COLO668 (cell line): ENCODE results near the gene CCDC12.

ENCODE experiments used
- DNase-seq: peaks from one replicate; lab custom pipeline; 2025; ENCODE audit not compliant: unreplicated experiment; lab: John Stamatoyannopoulos, UW

CCDC12 gene

DNA sequence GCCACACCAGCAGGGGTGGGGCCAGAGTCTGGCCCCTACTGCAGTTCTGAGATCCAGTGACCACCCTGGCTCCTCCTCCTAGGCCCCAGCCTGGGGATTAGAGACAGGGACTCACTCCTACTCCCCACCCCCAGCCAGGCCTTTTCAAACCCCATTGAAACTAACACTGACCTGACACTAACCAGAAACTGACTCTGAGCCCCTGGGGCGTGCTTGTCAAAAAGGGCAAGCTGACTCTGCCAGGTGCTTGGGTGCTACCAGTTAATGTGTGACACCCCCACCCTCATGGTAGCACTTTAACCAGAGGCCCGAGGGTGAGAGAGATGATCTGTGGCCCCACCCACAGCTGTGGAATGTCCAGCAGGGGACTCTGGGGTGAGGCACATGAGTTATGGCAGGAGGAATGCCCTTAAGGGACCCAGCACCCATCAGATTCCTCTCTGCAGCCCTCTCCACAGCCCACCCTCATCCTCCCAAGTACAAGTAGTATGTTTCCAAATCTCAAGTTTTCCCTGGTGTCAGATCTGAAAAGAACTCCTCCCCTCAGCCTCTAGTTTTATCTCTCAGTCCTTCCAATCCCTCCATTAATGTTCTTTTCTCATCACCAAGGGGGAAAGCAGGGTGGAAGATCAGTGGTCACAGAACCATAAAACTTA, 97.6 kb downstream of the CCDC12 start:
- DNase-seq = peak; percentile 1

DNA sequence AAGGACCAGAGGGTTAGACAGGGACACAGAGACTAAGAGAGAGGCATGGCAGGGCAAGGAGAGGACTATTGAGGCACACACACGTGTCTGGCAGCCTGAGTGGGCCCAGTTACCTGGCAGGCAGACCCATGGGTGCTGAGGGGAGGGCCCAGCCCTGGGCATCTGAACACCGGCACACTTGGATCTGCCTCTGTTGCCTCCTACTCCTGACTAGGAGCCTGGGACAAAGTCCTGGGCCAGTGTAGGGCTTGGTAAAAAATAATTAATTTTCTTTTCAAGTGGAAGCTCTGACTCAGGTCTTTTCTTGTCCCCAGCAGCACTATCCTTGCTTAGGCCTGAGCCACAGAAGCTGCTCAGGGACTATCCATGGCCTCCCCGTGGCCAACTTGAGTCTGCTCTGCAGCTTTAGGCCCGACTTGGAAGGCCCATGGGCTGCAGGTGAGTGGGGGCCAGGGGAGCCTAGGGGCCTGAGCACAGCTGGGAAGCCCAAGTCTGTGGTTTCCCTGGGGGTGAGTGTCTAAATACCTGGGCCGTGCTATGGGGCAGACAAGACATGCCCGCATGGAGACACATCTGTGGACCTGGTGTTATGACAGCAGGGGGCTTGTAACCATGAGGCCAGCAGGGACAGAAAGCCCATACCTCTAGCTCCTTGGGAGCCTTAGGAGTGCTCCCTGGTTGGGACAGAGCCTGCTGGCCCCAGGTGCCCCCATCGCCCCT, 99.0 kb downstream of the CCDC12 start, which contains the start of gene PTH1R:
Gene PTH1R, plus strand, starts transcription at position 316 of the 720 bp plus-strand sequence. CDS start 5,839 bp downstream, outside the sequence.
- DNase-seq = no peak

DNA sequence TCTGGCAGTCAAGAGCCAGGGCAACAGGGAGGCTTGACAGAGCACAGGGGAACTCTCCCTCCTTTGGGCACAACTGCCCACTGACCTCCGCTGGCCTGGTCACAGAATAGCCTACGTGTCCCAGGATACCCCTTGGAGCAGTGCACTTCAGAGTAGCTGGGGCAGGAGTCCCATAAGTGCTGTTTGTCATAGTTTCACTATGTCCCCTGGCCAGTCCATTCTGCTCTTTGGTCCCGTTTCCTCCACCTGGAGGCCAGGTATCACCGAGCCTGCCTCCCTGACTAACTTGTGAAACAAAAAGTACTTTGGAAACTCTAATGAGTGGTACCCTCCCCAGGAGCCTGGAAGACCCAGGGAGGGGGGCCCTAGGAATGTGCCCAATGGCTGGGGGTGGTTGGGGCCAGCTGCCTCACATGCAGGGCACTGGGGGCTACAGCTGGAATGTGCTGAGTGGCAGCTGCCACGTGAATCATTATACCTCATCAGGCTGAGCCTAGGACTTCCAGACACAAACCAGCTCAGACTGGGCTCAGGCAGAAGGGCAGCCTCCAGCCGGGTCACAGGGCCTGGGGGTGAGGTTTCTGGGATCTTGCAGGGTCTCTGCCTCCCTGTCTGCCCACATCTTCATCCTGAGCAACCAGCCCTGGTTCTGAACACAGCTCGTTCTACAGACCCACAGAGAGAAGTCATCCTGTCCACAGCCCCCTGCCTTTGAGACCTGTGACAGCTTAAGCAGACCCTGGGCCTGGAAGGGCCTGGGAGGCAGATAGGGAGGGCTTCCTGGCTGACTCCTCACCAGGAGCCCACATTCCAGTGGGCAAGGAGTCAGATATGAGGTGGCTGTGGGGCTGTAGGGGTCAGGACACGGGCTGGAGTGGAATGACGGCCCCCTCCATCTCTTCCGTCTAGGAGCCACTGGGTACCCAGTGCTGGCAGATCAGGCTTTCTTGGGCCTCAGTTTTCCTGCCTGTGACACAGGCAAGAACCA, 99.9 kb downstream of the CCDC12 start:
- DNase-seq = no peak

DNA sequence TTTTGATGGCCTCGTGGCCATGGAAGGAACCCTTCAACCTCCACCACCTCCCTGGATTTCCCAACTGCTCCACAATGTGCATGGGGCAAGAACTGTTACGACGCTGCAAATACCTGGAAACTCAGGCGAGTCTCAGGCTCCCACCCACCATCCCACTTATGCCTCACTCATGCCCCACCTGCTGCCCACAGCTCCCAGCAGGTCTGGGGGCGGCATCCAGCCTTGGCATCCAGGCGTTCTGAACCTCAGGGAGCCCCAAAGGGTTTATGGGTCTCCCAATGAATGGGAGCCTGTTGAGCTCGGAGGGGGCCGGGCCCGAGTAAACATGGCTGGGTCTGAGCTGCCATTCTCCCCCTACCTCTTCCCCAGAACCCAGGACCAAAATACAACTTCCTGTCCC, 101.0 kb downstream of the CCDC12 start:
- no peak for DNase-seq

DNA sequence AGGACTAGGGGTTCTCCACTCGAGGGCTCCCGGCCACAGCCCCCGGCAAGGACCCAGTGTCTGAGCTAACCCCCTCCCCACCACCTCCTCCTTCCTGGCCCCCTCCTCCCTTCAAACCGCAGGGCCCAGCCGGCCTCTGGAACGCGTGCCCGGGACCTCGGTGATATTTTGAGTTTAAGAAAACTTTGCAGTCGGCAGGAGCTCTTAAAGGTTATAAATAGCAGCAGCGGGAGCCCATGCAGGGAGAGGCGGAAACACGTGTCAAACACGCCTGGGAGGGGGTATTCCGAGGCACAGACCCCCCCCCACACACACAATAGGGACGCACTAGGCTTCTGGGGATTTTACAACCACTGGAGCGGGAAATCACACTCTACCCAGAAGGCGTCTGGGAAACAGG, 102.1 kb downstream of the CCDC12 start:
- DNase-seq = no peak

DNA sequence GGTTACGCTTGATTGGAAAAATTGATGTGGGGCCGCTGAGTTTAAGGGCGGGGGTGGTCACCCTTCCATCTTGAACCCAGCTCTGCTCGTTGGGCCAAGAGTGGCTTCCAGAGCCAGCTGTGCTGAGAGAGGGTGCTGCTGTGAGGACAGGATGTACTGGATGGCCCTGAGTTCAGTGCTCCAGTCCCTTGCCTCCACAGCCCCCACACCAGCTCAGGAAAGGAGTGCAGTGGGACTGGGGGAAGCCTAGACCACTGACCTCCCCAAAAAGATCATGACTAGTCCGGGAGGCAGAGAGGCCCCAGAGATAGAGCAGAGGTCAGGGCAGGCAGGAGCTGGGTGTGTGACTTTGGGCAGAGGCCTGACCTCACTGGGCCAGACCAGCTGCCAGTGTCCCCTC, 103.0 kb downstream of the CCDC12 start:
- no peak for DNase-seq
